GM12891 (cell line): ENCODE results near the gene PARD3.

ENCODE experiments used
- PAX5 ChIP-seq: IDR thresholded peaks from 2 replicates; pipeline ENCODE4 v1.6.1; 2011; ENCODE audit warnings: low read length, moderate library complexity, mild to moderate bottlenecking; ENCODE audit not compliant: insufficient read depth, severe bottlenecking
- POLR2A ChIP-seq: IDR thresholded peaks from 2 replicates; pipeline ENCODE4 v1.6.1; 2011; ENCODE audit warnings: low read depth, low read length, control low read depth
- POLR2AphosphoS5 ChIP-seq: IDR thresholded peaks from 2 replicates; pipeline ENCODE4 v1.6.1; 2011; ENCODE audit warnings: low read depth, low read length, control low read depth
- POU2F2 ChIP-seq: IDR thresholded peaks from 2 replicates; pipeline ENCODE4 v1.6.1; 2011; ENCODE audit warnings: low read depth, mild to moderate bottlenecking, control low read depth, low read length, moderate library complexity
- SPI1 ChIP-seq: IDR thresholded peaks from 2 replicates; pipeline ENCODE4 v1.6.1; 2011; ENCODE audit warnings: low read depth, low read length, control low read depth
- TAF1 ChIP-seq: IDR thresholded peaks from 2 replicates; pipeline ENCODE4 v1.6.1; 2011; ENCODE audit warnings: low read depth, low read length, control low read depth

DNA sequence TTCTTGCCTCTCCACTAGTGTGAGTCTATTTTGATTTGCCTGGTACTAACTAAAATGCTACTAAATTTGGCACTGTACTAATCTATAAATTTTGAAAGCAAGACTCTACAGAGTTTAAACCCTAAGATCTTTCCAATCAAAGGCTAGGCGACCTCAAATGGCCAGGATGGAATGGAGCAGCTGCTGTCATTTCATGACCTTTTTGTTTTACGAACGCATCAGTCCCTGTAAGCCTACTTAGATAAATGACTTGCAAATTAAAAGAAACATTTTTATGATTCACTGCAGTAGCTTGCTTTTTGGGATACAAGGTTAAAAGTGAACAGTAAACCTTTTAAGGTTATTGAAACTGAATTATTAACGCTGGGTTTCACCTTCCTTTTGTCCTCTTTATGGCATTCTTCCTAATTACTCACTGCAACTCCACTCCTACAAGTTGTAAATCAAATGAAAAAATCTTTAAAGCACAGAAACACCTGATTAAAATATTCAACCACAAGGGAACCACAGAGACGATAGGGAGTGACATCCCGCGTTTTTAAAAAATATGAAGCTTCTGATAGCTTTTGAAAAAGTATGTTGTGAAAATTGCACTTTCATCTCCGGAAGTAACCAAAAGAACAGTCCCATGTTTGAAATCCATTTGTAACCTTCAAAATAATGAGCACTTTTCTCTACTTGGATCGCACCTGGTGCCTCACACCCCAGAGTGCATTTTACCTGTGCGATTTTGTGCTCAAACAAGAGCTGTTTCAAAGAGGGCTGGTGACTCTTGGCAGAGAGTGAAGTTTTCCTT, 595.1 kb downstream of the PARD3 start:
- no peak for TF ChIP-seq SPI1
- TF ChIP-seq TAF1: no peak
- no peak for TF ChIP-seq POLR2AphosphoS5
- no peak for TF ChIP-seq POLR2A
- TF ChIP-seq POU2F2: no peak
- no peak for TF ChIP-seq PAX5
